Liver (tissue), 9 donors: Measurements from ENCODE around the gene HNRNPA0. TPM values are rescaled to one million over a fixed set of nuclear protein-coding genes. Genes with fewer than 3 reads are reported as not detected.

ENCODE experiments used
- DNase-seq: peaks from one replicate; pipeline ENCODE4 v3.0.0-alpha.2; 2017; ENCODE audit warnings: low spot score
- H3K27ac ChIP-seq, 2 donors: one replicate each; pipeline ENCODE4 v1.7.0; 2013; ENCODE audit warnings: inconsistent platforms in 2 of 2, low read length in 2 of 2, control low read depth in 1 of 2, low read depth in 1 of 2, mild to moderate bottlenecking in 1 of 2
- H3K27me3 ChIP-seq, 4 donors: one replicate each; pipeline versions ENCODE4 v1.6.1 to v1.7.0; 2013; ENCODE audit warnings: low read length in 3 of 4, inconsistent platforms in 1 of 4, mild to moderate bottlenecking in 1 of 4, moderate library complexity in 1 of 4; ENCODE audit not compliant: control insufficient read depth in 4 of 4, insufficient read depth in 4 of 4
- H3K36me3 ChIP-seq, 4 donors: one replicate each; pipeline versions ENCODE4 v1.6.1 to v1.7.0; 2013; ENCODE audit warnings: low read length in 3 of 4, mild to moderate bottlenecking in 3 of 4, low read depth in 1 of 4, moderate library complexity in 1 of 4; ENCODE audit not compliant: control insufficient read depth in 4 of 4, insufficient read depth in 3 of 4
- H3K4me1 ChIP-seq, 4 donors: one replicate each; pipeline versions ENCODE4 v1.6.1 to v1.7.0; 2013; ENCODE audit warnings: low read length in 3 of 4, mild to moderate bottlenecking in 3 of 4, moderate library complexity in 1 of 4; ENCODE audit not compliant: control insufficient read depth in 4 of 4, insufficient read depth in 4 of 4
- H3K4me3 ChIP-seq, 3 donors: one replicate each; pipeline versions ENCODE4 v1.6.1 to v1.7.0; 2013; ENCODE audit warnings: low read length in 3 of 3, control low read depth in 1 of 3, low read depth in 1 of 3, mild to moderate bottlenecking in 1 of 3
- H3K9ac ChIP-seq, 2 donors: one replicate each; pipeline ENCODE4 v1.7.0; 2013; ENCODE audit warnings: low read length in 2 of 2, mild to moderate bottlenecking in 2 of 2, moderate library complexity in 2 of 2, control low read depth in 1 of 2, low read depth in 1 of 2
- H3K9me3 ChIP-seq, 4 donors: one replicate each; pipeline versions ENCODE4 v1.6.1 to v1.7.0; 2013; ENCODE audit warnings: low read length in 3 of 4; ENCODE audit not compliant: control insufficient read depth in 4 of 4
- EGR1 ChIP-seq, 2 donors: IDR thresholded peaks; 2 replicates each; pipeline ENCODE4 v1.6.1; 2016 to 2018; ENCODE audit warnings: antibody characterized with exemption in 2 of 2, low read depth in 2 of 2
- FOXA1 ChIP-seq: IDR thresholded peaks from 2 replicates; pipeline ENCODE4 v1.6.1; 2016; ENCODE audit warnings: antibody characterized with exemption
- FOXA2 ChIP-seq: IDR thresholded peaks from 2 replicates; pipeline ENCODE4 v1.6.1; 2016; ENCODE audit warnings: antibody characterized with exemption
- GABPA ChIP-seq, 2 donors: IDR thresholded peaks in 1 of 2; conservative IDR thresholded peaks in 1 of 2; 2 replicates each; pipeline ENCODE4 v1.6.1; 2016; ENCODE audit warnings: antibody characterized with exemption in 2 of 2, mild to moderate bottlenecking in 1 of 2, moderate library complexity in 1 of 2
- JUND ChIP-seq, 2 donors: IDR thresholded peaks; 2 replicates each; pipeline ENCODE4 v1.6.1; 2016; ENCODE audit warnings: antibody characterized with exemption in 2 of 2
- NR2F2 ChIP-seq: IDR thresholded peaks from 2 replicates; pipeline ENCODE4 v1.6.1; 2016; ENCODE audit warnings: antibody characterized with exemption
- RXRA ChIP-seq, 2 donors: IDR thresholded peaks; 2 replicates each; pipeline ENCODE4 v1.6.1; 2017 to 2018; ENCODE audit warnings: antibody characterized with exemption in 2 of 2, mild to moderate bottlenecking in 1 of 2
- SP1 ChIP-seq: IDR thresholded peaks from 2 replicates; pipeline ENCODE4 v1.6.1; 2018; ENCODE audit warnings: antibody characterized with exemption, mild to moderate bottlenecking
- TAF1 ChIP-seq: conservative IDR thresholded peaks from 2 replicates; pipeline ENCODE4 v1.6.1; 2016; ENCODE audit warnings: antibody characterized with exemption, mild to moderate bottlenecking
- YY1 ChIP-seq: IDR thresholded peaks from 2 replicates; pipeline ENCODE4 v1.6.1; 2016; ENCODE audit warnings: antibody characterized with exemption, mild to moderate bottlenecking
- WGBS: extraction: QIAGEN DNeasy Blood & Tissue Kit; methylation state at CpG from one replicate; pipeline ENCODE4 v1.1.7; 2013; 5-methylcytosine and 5-hydroxymethylcytosine counted together
- polyA plus RNA-seq, 2 donors: library from polyadenylated mRNA; stranded (reverse) in 1 of 2; unstranded in 1 of 2; fragments of 200-250 nt in 1 of 2; fragments of >200 nt in 1 of 2; fragmentation: Nextera tagmentation in 1 of 2; extraction: Ambion mirVana in 1 of 2; gene quantifications; one replicate each; pipeline versions ENCODE4 v1.2.1 to v1.2.3, GENCODE V29; 2013 to 2015
- total RNA-seq, 2 donors: library from RNA; depleted of rRNA; stranded (reverse); fragments of >200 nt; gene quantifications; one replicate each; pipeline ENCODE4 v1.2.3, GENCODE V29; 2014
- TF ChIP-seq, protein P1 (sequence below): IDR thresholded peaks from 2 replicates; pipeline ENCODE4 v1.6.1; 2016; ENCODE audit warnings: antibody characterized with exemption, mild to moderate bottlenecking
- TF ChIP-seq, protein P2 (sequence below): IDR thresholded peaks from 2 replicates; pipeline ENCODE4 v1.6.1; 2016; ENCODE audit warnings: antibody characterized with exemption
- TF ChIP-seq, protein P3 (sequence below): fragments of 150-350 bp; IDR thresholded peaks from 2 replicates; pipeline ENCODE4 v1.5.1; 2017; ENCODE audit warnings: improper control_type of control experiment, low read depth, low read length; ENCODE audit not compliant: missing input control
- donor health status: healthy.
- donor health status: healthy.
- donor health status: healthy.
- donor health status: healthy.
- donor health status: healthy.

The HNRNPA0 gene
- total RNA-seq (10 to 100 TPM in 1 of 2 donors, 1 to 10 TPM in 1; 4.9 to 12.9 TPM), polyA plus RNA-seq (10 to 100 TPM in 1 of 2 donors, 1 to 10 TPM in 1; 1.8 to 10.2 TPM)

DNA sequence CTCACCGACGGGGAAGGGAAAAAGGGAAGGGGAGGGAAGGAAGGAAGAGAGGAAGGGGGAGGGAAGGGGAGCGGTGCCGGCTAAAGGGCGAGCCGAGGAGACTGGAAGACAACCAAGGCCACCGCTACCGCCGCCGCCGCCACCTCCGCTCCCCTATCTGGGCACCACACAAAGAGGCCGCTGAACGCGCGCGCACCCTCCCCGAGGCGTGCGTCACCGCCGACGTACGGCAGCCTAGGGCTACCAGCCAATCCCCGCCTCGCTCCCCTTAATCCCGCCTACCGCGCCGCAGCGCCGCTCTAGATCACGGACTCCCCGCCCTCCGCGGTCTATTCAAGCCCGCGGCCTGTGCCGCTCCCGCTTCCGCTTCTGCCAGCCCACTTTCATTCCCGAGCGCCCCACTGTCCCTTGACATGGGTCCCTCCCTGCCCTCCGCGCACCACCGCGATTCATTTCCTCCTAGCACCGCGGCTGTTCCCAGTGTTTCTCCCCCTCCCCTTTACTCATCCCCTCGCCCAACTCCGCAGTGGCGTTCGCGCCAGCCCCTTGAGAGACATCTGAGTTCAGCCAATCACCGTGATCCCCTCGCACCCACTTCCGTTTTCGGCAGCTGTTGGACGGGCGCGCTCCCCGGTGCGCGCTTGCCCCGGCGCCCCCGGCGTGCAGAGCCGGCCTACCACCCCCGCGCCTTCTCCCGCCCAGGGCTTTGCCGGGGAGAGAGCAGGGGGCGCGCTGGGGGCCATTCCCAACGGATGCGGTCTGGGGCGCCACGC, at the start of gene HNRNPA0:
HNRNPA0 (minus strand) TSS at position 176 of the 773 bp plus-strand sequence. CDS start 297 bp downstream, outside the sequence.
- peak within 1 kb of the TSS; percentile 99 to 100 for H3K27ac ChIP-seq
- DNase-seq = peak; percentile 97
- peaks cover 3 to 25% (median 15%) of the 10 kb centered on the region in 4 donors for H3K4me1 ChIP-seq
- H3K27me3 ChIP-seq = no peaks in the 10 kb centered on the region
- peak within 1 kb of the TSS; percentile 73 to 79 (median 73) for H3K4me3 ChIP-seq
- H3K9me3 ChIP-seq = no peaks in the 10 kb centered on the region
- TF ChIP-seq, protein P1, sequence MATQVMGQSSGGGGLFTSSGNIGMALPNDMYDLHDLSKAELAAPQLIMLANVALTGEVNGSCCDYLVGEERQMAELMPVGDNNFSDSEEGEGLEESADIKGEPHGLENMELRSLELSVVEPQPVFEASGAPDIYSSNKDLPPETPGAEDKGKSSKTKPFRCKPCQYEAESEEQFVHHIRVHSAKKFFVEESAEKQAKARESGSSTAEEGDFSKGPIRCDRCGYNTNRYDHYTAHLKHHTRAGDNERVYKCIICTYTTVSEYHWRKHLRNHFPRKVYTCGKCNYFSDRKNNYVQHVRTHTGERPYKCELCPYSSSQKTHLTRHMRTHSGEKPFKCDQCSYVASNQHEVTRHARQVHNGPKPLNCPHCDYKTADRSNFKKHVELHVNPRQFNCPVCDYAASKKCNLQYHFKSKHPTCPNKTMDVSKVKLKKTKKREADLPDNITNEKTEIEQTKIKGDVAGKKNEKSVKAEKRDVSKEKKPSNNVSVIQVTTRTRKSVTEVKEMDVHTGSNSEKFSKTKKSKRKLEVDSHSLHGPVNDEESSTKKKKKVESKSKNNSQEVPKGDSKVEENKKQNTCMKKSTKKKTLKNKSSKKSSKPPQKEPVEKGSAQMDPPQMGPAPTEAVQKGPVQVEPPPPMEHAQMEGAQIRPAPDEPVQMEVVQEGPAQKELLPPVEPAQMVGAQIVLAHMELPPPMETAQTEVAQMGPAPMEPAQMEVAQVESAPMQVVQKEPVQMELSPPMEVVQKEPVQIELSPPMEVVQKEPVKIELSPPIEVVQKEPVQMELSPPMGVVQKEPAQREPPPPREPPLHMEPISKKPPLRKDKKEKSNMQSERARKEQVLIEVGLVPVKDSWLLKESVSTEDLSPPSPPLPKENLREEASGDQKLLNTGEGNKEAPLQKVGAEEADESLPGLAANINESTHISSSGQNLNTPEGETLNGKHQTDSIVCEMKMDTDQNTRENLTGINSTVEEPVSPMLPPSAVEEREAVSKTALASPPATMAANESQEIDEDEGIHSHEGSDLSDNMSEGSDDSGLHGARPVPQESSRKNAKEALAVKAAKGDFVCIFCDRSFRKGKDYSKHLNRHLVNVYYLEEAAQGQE = peak; percentile 62
- TF ChIP-seq FOXA1 = no peak
- TF ChIP-seq, protein P2, sequence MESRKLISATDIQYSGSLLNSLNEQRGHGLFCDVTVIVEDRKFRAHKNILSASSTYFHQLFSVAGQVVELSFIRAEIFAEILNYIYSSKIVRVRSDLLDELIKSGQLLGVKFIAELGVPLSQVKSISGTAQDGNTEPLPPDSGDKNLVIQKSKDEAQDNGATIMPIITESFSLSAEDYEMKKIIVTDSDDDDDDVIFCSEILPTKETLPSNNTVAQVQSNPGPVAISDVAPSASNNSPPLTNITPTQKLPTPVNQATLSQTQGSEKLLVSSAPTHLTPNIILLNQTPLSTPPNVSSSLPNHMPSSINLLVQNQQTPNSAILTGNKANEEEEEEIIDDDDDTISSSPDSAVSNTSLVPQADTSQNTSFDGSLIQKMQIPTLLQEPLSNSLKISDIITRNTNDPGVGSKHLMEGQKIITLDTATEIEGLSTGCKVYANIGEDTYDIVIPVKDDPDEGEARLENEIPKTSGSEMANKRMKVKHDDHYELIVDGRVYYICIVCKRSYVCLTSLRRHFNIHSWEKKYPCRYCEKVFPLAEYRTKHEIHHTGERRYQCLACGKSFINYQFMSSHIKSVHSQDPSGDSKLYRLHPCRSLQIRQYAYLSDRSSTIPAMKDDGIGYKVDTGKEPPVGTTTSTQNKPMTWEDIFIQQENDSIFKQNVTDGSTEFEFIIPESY = peak; percentile 97
- TF ChIP-seq FOXA2 = no peak
- TF ChIP-seq SP1 = peak; percentile 74
- peak; percentile 61 to 89 for TF ChIP-seq GABPA (IDR thresholded peaks at IDR 0.05 in 1 of 2, conservative IDR thresholded peaks at IDR 0.05 in 1 of 2)
- peak; percentile 32 to 43 for TF ChIP-seq JUND (IDR thresholded peaks at IDR 0.05)
- TF ChIP-seq NR2F2 = peak; percentile 6
- no peak for TF ChIP-seq YY1
- peak; percentile 90 for TF ChIP-seq TAF1
- peak; percentile 56 to 64 for TF ChIP-seq EGR1 (IDR thresholded peaks at IDR 0.05; ENCODE audit: low read depth in 2 of 2)
- TF ChIP-seq RXRA (IDR thresholded peaks at IDR 0.05) = no peak
- TF ChIP-seq, protein P3, sequence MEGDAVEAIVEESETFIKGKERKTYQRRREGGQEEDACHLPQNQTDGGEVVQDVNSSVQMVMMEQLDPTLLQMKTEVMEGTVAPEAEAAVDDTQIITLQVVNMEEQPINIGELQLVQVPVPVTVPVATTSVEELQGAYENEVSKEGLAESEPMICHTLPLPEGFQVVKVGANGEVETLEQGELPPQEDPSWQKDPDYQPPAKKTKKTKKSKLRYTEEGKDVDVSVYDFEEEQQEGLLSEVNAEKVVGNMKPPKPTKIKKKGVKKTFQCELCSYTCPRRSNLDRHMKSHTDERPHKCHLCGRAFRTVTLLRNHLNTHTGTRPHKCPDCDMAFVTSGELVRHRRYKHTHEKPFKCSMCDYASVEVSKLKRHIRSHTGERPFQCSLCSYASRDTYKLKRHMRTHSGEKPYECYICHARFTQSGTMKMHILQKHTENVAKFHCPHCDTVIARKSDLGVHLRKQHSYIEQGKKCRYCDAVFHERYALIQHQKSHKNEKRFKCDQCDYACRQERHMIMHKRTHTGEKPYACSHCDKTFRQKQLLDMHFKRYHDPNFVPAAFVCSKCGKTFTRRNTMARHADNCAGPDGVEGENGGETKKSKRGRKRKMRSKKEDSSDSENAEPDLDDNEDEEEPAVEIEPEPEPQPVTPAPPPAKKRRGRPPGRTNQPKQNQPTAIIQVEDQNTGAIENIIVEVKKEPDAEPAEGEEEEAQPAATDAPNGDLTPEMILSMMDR = no peak
- no peaks in the 10 kb centered on the region for H3K36me3 ChIP-seq
- peak within 1 kb of the TSS; percentile 93 to 96 for H3K9ac ChIP-seq
- WGBS = under 1% methylated on average over 79 of the region's 79 CpGs
